GM21619 (cell line): ENCODE measurements around the gene VLDLR.
A peak's percentile ranks its signal among the peaks of the same experiment; 100 is the strongest.

ENCODE experiments used
- ATAC-seq: cut with Tn5 transposase; IDR thresholded peaks from one replicate; pipeline ENCODE4 v1.9.1; 2021; ENCODE audit not compliant: unreplicated experiment

The VLDLR gene

GRCh38 chr9:2662496-2662895, 40.9 kb downstream of the VLDLR start:
- ATAC-seq: no peak

GRCh38 chr9:2663461-2664173, 42.0 kb downstream of the VLDLR start:
- no peak for ATAC-seq

GRCh38 chr9:2664174-2665065, 42.8 kb downstream of the VLDLR start:
- no peak for ATAC-seq

DNA sequence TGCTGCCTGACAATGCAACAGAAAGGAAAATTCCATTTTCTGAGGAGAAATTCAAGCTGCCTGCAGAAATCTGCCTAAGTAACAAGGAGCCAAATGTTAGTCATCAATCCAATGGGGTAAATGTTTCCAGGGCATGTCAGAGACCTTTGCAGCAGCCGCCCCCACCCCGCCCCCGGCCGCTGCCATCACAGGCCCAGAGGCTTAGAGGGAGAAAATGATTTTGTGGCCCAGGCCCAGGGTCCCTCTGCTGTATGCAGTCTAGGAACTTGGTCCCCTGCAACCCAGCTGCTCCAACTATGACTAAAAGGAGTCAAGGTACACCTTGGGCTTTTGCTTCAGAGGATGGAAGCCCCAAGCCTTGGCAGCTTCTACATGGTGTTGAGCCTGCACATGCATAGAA, 45.0 kb downstream of the VLDLR start:
- no peak for ATAC-seq

DNA sequence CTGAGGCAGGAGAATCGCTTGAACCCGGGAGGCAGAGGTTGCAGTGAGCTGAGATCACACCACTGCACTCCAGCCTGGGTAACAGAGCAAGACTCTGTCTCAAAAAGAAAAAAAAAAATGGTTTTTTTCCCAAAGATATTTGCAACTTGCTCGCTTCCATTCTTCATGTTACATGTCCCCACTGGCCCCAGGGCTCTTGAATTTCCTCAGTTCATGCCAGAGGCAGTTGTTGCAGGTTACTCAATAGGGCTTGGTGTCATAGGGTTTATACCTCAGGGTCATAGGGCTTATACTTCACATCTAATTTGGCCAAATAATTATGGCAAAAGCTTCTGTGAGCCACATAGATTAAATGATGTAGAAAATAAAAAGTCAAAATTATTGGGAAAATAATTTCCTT, 51.6 kb downstream of the VLDLR start:
- ATAC-seq: no peak

DNA sequence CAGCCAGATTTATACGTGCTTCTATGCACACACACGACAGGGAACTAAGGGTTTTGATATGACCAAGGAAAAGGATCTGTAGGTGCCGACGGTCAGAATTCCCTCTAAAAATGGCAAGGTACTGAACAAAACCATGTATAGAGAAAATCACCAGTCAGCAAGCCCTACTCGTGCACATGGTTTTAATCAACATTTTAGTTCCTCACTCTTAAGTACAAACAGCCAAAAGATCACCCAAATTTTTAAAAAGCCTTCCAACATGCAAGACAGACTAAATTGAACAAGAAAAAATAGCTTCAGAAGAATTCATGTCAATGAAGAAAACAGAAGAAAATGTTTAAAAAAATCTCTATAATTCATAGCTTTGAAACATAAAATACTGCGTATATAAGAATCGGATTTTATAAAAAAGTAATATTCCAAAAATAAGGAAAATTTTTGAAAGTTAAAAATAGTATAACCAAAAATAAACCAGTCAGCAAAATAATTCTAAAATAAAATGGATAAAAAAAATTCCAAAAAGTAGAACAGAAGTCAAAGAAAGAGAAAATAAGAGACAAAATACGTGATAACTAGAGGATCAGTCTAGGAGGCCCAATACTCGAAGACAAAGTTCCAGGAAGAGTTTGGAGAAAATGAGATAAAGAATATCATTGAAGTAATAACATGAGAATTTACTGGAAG, 52.7 kb downstream of the VLDLR start:
- no peak for ATAC-seq

- no peak for ATAC-seq
Observed at GRCh38 chr9:2675834-2676233, 54.2 kb downstream of the VLDLR start.

GRCh38 chr9:2676466-2676865, 54.9 kb downstream of the VLDLR start:
- ATAC-seq: no peak

DNA sequence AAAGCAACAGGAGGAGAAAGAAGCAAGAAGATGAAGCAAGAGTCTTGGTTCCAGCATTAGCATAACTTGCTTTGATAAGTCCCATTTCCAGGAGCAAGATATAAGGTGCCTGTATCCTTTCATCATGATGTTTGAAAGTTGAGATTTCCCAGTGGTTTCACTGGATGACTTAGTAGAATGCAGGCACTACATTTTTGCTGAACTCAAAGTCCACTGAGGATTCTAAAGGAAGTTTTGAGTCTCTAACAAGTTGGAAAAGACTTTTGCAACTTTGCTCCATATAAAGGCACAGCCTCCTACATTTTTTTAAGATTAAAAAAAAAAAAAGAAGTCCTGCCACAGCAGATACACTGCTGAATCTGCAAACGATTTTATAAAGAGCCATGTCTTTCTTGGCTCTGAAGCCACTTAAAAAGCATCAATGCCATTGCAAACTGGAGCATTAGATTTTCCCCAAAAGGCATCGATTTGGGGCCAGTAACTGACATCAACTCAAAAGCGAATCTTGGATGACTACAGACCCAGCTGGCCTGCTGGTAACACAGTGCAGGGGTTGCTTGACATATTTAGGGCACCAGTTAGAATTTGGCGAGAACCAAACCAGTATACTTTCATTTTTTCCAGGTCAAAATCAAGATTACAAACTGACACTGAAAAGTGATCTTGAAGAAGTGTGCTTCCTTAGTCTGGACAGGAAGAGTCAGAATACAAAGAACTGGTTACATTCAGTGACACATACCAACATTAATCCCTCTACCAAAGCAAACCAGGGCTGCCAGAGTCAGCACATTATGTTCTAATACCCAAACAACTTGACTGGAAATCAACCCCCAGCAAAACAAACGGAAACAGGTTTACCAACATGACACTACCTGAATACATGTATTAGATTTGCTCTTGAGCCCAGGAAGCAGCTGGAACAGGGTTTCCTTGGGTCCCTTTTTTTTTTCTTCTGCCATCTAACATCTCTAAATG, 56.6 kb downstream of the VLDLR start:
- no peak for ATAC-seq

GRCh38 chr9:2679011-2679410, 57.4 kb downstream of the VLDLR start:
- ATAC-seq: no peak

GRCh38 chr9:2681981-2682380, 60.4 kb downstream of the VLDLR start:
- ATAC-seq: no peak

DNA sequence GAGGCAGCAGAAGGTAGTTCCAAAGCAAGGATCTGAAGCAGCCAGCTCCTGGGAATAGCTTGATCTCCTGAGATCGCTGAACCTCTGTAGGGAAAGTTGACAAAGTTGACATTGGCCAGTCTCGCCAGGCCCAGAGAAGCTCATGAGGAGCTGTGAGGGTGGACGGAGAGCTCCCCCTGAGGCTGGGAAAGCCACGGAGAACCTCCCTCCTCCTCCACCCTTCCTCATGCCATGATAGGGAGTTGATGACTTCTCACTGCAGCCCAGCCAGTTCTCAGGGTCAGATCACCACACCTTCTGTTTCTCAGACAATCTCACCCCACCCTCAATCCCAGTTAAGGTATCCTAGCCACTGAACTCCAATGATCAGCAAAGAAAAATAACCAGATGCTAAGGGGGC, 65.3 kb downstream of the VLDLR start:
- no peak for ATAC-seq

DNA sequence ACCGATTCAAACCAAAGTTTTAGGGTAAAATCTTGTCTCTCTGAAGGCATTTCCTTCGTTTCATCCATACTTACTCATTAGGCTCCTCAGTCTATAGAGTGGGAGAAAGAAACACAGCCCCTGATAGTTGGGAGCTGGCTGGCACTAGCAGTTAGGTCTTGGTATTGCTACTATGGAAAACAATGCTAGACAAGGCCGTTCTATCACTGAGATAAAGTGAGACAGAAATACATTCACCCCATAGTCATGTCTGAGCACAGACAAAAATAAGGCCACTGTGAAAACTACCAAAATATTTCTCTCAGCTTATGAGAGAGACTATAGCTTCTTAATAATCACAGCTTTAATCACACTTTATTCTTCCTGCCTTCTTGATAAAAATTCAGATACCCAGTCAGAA, 67.0 kb downstream of the VLDLR start:
- no peak for ATAC-seq

- no peak for ATAC-seq
Observed at GRCh38 chr9:2691212-2691611, 69.6 kb downstream of the VLDLR start.

DNA sequence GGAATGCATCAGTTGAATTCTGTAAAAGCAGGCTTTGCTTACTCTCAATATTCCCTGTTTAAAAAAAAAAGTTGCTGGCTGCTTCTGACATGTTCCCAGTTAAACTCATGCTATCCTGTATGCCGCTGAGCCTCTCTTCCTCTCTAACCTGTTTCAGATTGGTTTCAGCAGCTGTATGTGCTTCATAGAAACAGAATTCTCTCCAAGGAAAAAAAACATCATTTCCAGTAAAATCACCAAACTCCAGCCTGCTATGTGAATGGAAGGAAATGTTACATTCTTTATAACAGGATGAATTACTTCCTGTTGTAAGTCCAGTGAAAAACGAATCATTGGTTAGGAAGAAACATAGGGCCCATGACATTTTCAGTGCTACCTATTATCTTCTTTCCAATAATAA, 70.0 kb downstream of the VLDLR start:
- no peak for ATAC-seq

DNA sequence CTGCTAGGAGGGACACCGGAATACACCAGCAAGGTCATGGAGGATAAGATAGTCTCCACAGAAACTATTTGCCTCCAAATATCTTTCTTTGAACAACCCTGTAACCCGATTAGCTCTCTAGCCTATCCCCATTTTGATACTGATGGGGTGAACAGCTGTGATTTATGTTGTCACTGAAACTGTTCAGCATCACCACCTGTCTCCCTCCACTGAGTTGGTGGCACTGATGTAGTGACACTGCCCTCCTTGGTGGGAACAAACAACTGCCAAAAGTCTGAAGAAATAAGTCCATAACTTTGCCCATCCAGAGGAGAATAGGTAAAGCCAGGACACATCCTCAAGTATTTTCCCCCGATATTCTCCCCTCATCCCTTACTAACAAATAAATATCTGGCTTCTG, 71.5 kb downstream of the VLDLR start:
- ATAC-seq: no peak

- ATAC-seq: peak; percentile 87
Observed at GRCh38 chr9:2697492-2697891, 75.9 kb downstream of the VLDLR start.

- ATAC-seq: no peak
Observed at GRCh38 chr9:2700398-2700797, 78.8 kb downstream of the VLDLR start.

GRCh38 chr9:2700909-2701550, 79.4 kb downstream of the VLDLR start:
- ATAC-seq: no peak

DNA sequence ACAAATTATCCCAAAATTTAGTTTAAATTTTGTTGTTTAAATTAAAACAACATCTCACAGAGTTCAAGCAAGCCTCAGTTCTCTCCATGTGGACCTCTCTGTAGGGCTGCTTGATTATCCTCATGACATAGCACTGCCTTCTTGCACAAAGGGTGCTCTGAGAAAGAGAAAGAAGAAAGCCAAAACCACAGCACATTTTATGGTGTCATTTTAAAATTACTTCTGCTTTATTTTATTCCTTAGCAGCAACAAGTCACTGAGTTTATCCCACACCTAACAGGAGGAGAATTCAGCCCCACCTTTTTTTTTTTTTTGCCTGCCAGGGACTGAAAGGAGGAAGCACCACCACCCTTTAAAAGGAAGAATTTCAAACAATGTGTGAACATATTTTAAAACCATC, 82.9 kb downstream of the VLDLR start:
- no peak for ATAC-seq
